Epithelial cell of proximal tubule (primary cell): ENCODE measurements around the gene ARL16. TPM values are rescaled to one million over a fixed set of nuclear protein-coding genes. Genes with fewer than 3 reads are reported as not detected.

ENCODE experiments used
- DNase-seq: peaks from one replicate; pipeline ENCODE4 v3.0.0-alpha.2; 2011; ENCODE audit warnings: low read depth
- H3K4me3 ChIP-seq: 2 replicates; pipeline ENCODE4 v1.5.1; 2011; ENCODE audit warnings: low read depth, mild to moderate bottlenecking, low read length
- CTCF ChIP-seq: conservative IDR thresholded peaks from 2 replicates; pipeline ENCODE4 v1.5.1; 2012; ENCODE audit warnings: low read depth, mild to moderate bottlenecking, low read length
- total RNA-seq: library from RNA; depleted of rRNA; stranded (reverse); fragments of >200 nt; gene quantifications from 2 replicates; pipeline ENCODE4 v1.2.3, GENCODE V29; 2015

The ARL16 gene
- total RNA-seq, 1 donor from 2014 or later = 59.0 TPM

- peak overlapping the region; percentile 72 for H3K4me3 ChIP-seq
- TF ChIP-seq CTCF = no peak
- no peak for DNase-seq
These were observed 27.1 kb upstream of the ARL16 start for GRCh38 chr17:81710514-81711308.

GRCh38 chr17:81708739-81709185 lies 25.2 kb upstream of the ARL16 start:
- no peak for DNase-seq
- no peak for TF ChIP-seq CTCF
- H3K4me3 ChIP-seq = no peak overlapping the region

- no peak for DNase-seq
- no peak overlapping the region for H3K4me3 ChIP-seq
- no peak for TF ChIP-seq CTCF
These were observed 24.4 kb upstream of the ARL16 start for GRCh38 chr17:81707725-81708646.

- no peak for DNase-seq
- no peak overlapping the region for H3K4me3 ChIP-seq
- TF ChIP-seq CTCF = no peak
These were observed 23.4 kb upstream of the ARL16 start for GRCh38 chr17:81706757-81707624.

GRCh38 chr17:81706232-81706611 lies 22.6 kb upstream of the ARL16 start:
- H3K4me3 ChIP-seq = no peak overlapping the region
- no peak for TF ChIP-seq CTCF
- DNase-seq = no peak

- H3K4me3 ChIP-seq = no peak overlapping the region
- no peak for TF ChIP-seq CTCF
- no peak for DNase-seq
These were observed 22.1 kb upstream of the ARL16 start for GRCh38 chr17:81705518-81706231.
